ENCODE measurements around the gene SLC4A2.

GRCh38 chr7:151075978-151076426 is 16.6 kb downstream of the SLC4A2 start:
- TF ChIP-seq CTCF (IDR thresholded peaks at IDR 0.05) = no peak
- TF ChIP-seq POLR2A (IDR thresholded peaks at IDR 0.05; ENCODE audit: low read length) = no peak
- no peak for TF ChIP-seq HDAC2 (IDR thresholded peaks at IDR 0.05)
- no peak for TF ChIP-seq MAX (IDR thresholded peaks at IDR 0.05)
- TF ChIP-seq USF2 (IDR thresholded peaks at IDR 0.05) = no peak
- TF ChIP-seq EP300 (IDR thresholded peaks at IDR 0.05) = no peak
- no peak for TF ChIP-seq REST (IDR thresholded peaks at IDR 0.05)
- no peak for TF ChIP-seq MAZ (IDR thresholded peaks at IDR 0.05; ENCODE audit: borderline replicate concordance, low read depth, low read length)
